DOHH2 (cell line): ENCODE data around the gene CARMIL3.
"Not testable (repeated sequence)": the region's sequence is repeated elsewhere in the genome, so short reads cannot be mapped to it uniquely, and the experiment has no call there.

Experiments used
- H3F3A ChIP-seq: fragments of 200-600 bp; sonication (generic), shearing (Covaris generic); 2 replicates; pipeline ENCODE4 v1.6.0; 2016; ENCODE audit warnings: antibody characterized with exemption, mild to moderate bottlenecking; ENCODE audit not compliant: control insufficient read depth, insufficient read depth
- H3K27ac ChIP-seq: fragments of 200-600 bp; sonication (generic); 2 replicates; pipeline ENCODE4 v1.5.1; 2014; ENCODE audit warnings: low read depth, mild to moderate bottlenecking, low read length, moderate library complexity
- H3K27me3 ChIP-seq: fragments of 200-600 bp; sonication (generic); 2 replicates; pipeline ENCODE4 v1.6.1; 2014; ENCODE audit warnings: mild to moderate bottlenecking, low read length, mixed read lengths; ENCODE audit not compliant: control insufficient read depth
- H3K36me3 ChIP-seq: fragments of 200-600 bp; sonication (generic); 2 replicates; pipeline ENCODE4 v1.6.1; 2014; ENCODE audit warnings: mild to moderate bottlenecking, low read length, moderate library complexity, mixed read lengths; ENCODE audit not compliant: control insufficient read depth
- H3K4me1 ChIP-seq: fragments of 200-600 bp; sonication (generic); 2 replicates; pipeline ENCODE4 v1.6.1; 2014; ENCODE audit warnings: mild to moderate bottlenecking, low read length, mixed read lengths; ENCODE audit not compliant: control insufficient read depth
- H3K4me2 ChIP-seq: fragments of 200-600 bp; sonication (generic); 2 replicates; pipeline ENCODE4 v1.6.0; 2014; ENCODE audit warnings: mild to moderate bottlenecking, low read length, moderate library complexity
- H3K4me3 ChIP-seq: fragments of 200-600 bp; sonication (generic); 2 replicates; pipeline ENCODE4 v1.5.1; 2014; ENCODE audit warnings: mild to moderate bottlenecking, low read length, mixed read lengths
- H3K79me2 ChIP-seq: fragments of 200-600 bp; sonication (generic); 2 replicates; pipeline ENCODE4 v1.6.1; 2014; ENCODE audit warnings: mild to moderate bottlenecking, low read length, mixed read lengths; ENCODE audit not compliant: control insufficient read depth
- H3K9me2 ChIP-seq: fragments of 200-600 bp; sonication (generic); replicated peaks from 2 replicates; pipeline ENCODE4 v1.6.1; 2014; ENCODE audit warnings: mild to moderate bottlenecking, low read length, mixed read lengths; ENCODE audit not compliant: control insufficient read depth
- H3K9me3 ChIP-seq: fragments of 200-600 bp; sonication (generic); 2 replicates; pipeline ENCODE4 v1.6.1; 2014; ENCODE audit warnings: antibody characterized with exemption, low read length, mixed read lengths; ENCODE audit not compliant: control insufficient read depth, insufficient read depth
- H4K20me1 ChIP-seq: fragments of 200-600 bp; sonication (generic); 2 replicates; pipeline ENCODE4 v1.6.0; 2014; ENCODE audit warnings: low read depth, mild to moderate bottlenecking, antibody characterized with exemption, low read length, moderate library complexity; ENCODE audit not compliant: control insufficient read depth, insufficient read depth
- EZH2phosphoT487 ChIP-seq: fragments of 200-600 bp; sonication (generic); IDR thresholded peaks from 2 replicates; pipeline ENCODE4 v1.6.1; 2017; ENCODE audit warnings: borderline replicate concordance, mild to moderate bottlenecking, antibody characterized with exemption, low read length, moderate library complexity, mixed read lengths
- TF ChIP-seq, protein P1 (sequence below): fragments of 200-600 bp; sonication (generic); IDR thresholded peaks from one replicate; pipeline ENCODE4 v1.5.1; 2014; ENCODE audit warnings: antibody characterized with exemption, mild to moderate bottlenecking, low read depth, low read length; ENCODE audit not compliant: poor library complexity, severe bottlenecking

Gene CARMIL3

DNA sequence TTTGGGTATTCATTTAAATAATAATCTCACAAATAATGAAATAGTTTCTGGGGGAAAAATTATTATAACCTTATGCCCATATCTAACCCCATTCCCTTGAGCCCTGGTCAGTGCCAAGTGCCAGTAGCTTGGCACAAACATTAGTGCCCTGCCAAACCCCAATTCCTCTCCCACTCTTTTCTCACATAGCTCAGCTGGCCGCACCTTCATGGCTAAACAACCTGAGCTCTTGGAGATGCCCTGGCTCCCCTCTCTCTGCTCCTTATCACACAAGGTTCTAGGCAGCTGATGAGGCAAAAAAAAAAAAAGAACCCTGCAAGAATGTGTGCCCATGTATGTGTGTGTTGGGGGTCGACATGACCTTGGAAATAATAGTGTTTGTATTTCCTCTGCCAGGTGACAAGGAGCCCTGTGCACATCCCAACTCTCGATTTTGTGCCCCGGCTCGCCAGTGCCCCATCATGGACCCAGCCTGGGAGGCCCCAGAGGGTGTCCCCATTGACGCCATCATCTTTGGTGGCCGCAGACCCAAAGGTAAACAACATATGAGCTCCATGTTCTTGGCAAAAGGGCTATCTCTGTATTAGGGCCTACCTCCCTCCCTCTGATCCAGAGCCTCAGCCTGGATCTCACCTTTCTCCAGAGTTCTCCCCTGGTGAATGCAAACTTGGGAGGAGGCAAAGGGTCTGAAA is 50.7 kb downstream of the CARMIL3 start:
- Histone ChIP-seq H3F3A (no peaks in the 10 kb centered on the region; the same call in 1 of the 2 replicates), H3K4me2 (no peak overlapping the region), H4K20me1 (no peaks in the 10 kb centered on the region), H3K4me1 (no peaks in the 10 kb centered on the region), H3K27ac (no peak overlapping the region), H3K4me3 (no peak overlapping the region), H3K9me2 (no peaks in the 10 kb centered on the region), H3K27me3 (no peaks in the 10 kb centered on the region), H3K36me3 (peaks cover 43% of the 10 kb centered on the region), H3K79me2 (no peaks in the 10 kb centered on the region), H3K9me3 (no peaks in the 10 kb centered on the region)
- TF ChIP-seq, protein P1, sequence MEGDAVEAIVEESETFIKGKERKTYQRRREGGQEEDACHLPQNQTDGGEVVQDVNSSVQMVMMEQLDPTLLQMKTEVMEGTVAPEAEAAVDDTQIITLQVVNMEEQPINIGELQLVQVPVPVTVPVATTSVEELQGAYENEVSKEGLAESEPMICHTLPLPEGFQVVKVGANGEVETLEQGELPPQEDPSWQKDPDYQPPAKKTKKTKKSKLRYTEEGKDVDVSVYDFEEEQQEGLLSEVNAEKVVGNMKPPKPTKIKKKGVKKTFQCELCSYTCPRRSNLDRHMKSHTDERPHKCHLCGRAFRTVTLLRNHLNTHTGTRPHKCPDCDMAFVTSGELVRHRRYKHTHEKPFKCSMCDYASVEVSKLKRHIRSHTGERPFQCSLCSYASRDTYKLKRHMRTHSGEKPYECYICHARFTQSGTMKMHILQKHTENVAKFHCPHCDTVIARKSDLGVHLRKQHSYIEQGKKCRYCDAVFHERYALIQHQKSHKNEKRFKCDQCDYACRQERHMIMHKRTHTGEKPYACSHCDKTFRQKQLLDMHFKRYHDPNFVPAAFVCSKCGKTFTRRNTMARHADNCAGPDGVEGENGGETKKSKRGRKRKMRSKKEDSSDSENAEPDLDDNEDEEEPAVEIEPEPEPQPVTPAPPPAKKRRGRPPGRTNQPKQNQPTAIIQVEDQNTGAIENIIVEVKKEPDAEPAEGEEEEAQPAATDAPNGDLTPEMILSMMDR = no peak
- no peak for TF ChIP-seq EZH2phosphoT487

DNA sequence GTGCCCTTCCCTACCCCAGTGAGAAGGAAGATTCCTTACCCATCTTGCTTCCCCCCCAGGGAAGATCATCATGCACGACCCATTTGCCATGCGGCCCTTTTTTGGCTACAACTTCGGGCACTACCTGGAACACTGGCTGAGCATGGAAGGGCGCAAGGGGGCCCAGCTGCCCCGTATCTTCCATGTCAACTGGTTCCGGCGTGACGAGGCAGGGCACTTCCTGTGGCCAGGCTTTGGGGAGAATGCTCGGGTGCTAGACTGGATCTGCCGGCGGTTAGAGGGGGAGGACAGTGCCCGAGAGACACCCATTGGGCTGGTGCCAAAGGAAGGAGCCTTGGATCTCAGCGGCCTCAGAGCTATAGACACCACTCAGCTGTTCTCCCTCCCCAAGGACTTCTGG is 51.6 kb downstream of the CARMIL3 start:
- peaks cover 2% of the 10 kb centered on the region for H3K4me1 ChIP-seq
- peaks cover 37% of the 10 kb centered on the region for H3K36me3 ChIP-seq
- no peak overlapping the region for H3K4me3 ChIP-seq
- no peak overlapping the region for H3K4me2 ChIP-seq
- no peaks in the 10 kb centered on the region for H3K27me3 ChIP-seq
- H3K79me2 ChIP-seq = no peaks in the 10 kb centered on the region
- H4K20me1 ChIP-seq = no peaks in the 10 kb centered on the region
- H3K9me3 ChIP-seq = no peaks in the 10 kb centered on the region
- H3F3A ChIP-seq = no peaks in the 10 kb centered on the region; the same call in 1 of the 2 replicates
- no peaks in the 10 kb centered on the region for H3K9me2 ChIP-seq
- no peak overlapping the region for H3K27ac ChIP-seq
- no peak for TF ChIP-seq EZH2phosphoT487
- TF ChIP-seq, protein P1 = no peak

DNA sequence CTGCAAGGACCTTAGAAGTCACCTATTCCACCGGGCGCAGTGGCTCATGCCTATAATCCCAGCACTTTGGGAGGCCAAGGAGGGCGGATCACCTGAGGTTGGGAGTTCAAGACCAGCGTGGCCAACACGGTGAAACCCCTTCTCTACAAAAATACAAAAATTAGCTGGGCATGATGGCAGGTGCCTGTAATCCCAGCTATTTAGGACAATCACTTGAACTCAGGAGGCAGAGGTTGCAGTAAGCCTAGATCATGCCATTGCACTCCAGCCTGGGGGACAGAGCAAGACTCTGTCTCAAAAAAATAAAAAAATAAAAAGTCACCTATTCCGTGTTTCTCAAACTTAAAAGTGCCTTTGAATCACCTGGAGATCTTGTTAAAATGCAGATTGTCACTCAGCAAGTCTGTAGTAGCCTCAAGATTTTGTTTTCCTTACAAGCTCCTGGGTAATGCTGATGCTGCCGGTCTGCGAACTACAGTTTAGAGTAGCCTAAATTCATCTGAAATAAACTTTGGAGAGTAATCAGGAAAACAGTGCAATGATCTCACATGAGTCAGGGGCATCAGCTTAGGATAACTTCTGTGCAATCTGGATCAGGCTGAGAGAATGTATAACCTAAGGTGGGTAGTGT is 53.9 kb downstream of the CARMIL3 start:
- not testable (repeated sequence) for H3K9me3 ChIP-seq, H3K9me2 ChIP-seq, H4K20me1 ChIP-seq, H3K4me2 ChIP-seq, H3K27me3 ChIP-seq, H3F3A ChIP-seq, H3K79me2 ChIP-seq, H3K27ac ChIP-seq, H3K4me3 ChIP-seq
- Histone ChIP-seq H3K36me3 (peaks cover 19% of the 10 kb centered on the region; the same call in 1 of the 2 replicates), H3K4me1 (peaks cover 13% of the 10 kb centered on the region)

DNA sequence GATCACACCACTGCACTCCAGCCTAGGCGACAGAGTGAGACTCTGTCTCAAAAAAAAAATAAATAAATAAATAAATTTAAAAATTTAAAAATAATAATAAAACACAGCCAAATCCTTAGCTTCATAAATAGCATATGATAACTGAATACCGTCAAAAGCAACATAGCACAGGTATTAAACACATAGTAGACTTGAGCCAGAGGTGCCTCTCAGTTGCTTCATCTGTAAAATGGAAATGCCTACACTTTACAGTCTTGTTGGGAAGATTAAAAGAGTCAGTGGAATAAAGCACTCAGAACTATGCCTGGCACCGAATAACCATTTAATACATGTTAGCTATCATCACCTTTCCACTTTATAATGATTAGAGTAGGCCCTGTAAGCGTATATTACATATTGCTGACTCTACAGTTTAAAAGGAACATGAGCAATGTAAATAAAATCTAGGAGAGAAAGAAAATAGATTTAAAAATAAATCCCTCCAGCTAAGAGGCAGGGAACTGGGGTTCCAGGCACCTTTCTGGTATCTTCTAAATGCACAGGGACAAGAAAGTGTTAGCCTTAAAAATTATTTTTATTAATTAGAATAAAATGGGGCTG is 55.0 kb downstream of the CARMIL3 start:
- Histone ChIP-seq H3F3A (peaks cover 11% of the 10 kb centered on the region), H3K4me2 (no peak overlapping the region), H3K9me3 (no peaks in the 10 kb centered on the region), H4K20me1 (no peaks in the 10 kb centered on the region), H3K27me3 (no peaks in the 10 kb centered on the region), H3K9me2 (no peaks in the 10 kb centered on the region), H3K27ac (no peak overlapping the region), H3K79me2 (no peaks in the 10 kb centered on the region), H3K4me1 (peaks cover 15% of the 10 kb centered on the region), H3K4me3 (no peak overlapping the region), H3K36me3 (peaks cover 13% of the 10 kb centered on the region; the same call in 1 of the 2 replicates)
- TF ChIP-seq, protein P1 = no peak
- TF ChIP-seq EZH2phosphoT487 = no peak
